Mammary epithelial cell (primary cell): Measurements from ENCODE around the gene SAMSN1.

ENCODE experiments used
- CTCF ChIP-seq, 2 donors: IDR thresholded peaks in 1 of 2; conservative IDR thresholded peaks in 1 of 2; 2 replicates each; pipeline ENCODE4 v1.5.1; 2011 to 2012; ENCODE audit warnings: inconsistent platforms in 2 of 2, low read length in 2 of 2, mild to moderate bottlenecking in 2 of 2, control low read depth in 1 of 2, low read depth in 1 of 2; ENCODE audit not compliant: insufficient read depth in 1 of 2; ENCODE audit errors: extremely low read depth in 1 of 2
- EZH2 ChIP-seq: IDR thresholded peaks from 2 replicates; pipeline ENCODE4 v1.6.1; 2012; ENCODE audit warnings: low read length, inconsistent platforms, borderline replicate concordance

GRCh38 chr21:14483296-14483695 lies 62.8 kb downstream of the SAMSN1 start:
- TF ChIP-seq CTCF (conservative IDR thresholded peaks at IDR 0.05 in 1 of 2, IDR thresholded peaks at IDR 0.05 in 1 of 2; ENCODE audit: extremely low read depth in 1 of 2, insufficient read depth in 1 of 2, low read depth in 1 of 2, low read length in 2 of 2) (no peak), EZH2 (no peak)
